ENCODE measurements around the gene XK.
"Not testable (repeated sequence)": the region's sequence is repeated elsewhere in the genome, so short reads cannot be mapped to it uniquely, and the experiment has no call there.

XK gene, protein sequence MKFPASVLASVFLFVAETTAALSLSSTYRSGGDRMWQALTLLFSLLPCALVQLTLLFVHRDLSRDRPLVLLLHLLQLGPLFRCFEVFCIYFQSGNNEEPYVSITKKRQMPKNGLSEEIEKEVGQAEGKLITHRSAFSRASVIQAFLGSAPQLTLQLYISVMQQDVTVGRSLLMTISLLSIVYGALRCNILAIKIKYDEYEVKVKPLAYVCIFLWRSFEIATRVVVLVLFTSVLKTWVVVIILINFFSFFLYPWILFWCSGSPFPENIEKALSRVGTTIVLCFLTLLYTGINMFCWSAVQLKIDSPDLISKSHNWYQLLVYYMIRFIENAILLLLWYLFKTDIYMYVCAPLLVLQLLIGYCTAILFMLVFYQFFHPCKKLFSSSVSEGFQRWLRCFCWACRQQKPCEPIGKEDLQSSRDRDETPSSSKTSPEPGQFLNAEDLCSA

DNA sequence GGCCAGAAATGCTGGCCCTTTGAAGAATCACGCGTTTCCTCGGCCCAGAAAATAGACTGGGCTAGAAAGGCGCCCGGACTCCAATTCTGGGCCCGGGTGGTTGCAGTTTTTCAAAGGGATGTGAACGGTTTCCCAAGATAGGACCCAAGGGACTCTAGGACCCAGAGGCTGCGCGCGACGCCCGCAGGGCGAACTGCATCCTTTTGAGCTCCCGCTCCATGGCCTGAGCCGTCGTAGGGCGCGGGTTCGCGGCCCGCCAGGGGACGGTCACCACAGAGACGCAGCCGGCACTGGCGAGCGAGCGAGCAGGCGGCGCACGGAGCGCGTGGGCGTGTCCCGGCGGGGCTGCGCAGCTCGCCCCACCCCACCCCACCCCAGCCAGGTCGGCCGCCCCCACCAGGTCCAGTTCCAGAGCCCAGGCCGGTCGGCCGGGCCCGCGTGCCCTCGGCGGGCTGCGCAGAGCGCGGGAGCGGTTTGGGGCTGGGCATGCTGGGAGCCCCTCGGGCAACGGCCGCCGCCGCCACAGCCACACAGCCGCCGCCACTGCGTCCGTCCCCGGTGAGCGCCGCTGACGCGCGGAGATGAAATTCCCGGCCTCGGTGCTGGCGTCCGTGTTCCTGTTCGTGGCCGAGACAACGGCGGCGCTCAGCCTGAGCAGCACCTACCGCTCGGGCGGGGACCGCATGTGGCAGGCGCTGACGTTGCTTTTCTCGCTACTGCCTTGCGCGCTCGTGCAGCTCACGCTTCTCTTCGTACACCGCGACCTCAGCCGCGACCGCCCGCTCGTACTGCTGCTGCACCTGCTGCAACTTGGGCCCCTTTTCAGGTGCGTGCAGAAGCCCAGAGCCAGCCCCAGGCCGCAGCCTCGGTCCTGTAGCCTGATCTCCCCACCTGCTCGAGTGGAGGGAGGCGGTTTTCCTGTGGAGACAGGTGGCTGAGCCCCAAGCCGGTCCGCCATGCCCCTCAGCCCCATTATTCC is at the start of gene XK:
XK (plus strand) TSS at position 411 of the 979 bp plus-strand sequence; CDS start at position 582, 171 bp downstream.
- peak in 1 of 3 experiments; percentile 4 for DNase-seq (ENCODE audit: low read depth in 3 of 3)

DNA sequence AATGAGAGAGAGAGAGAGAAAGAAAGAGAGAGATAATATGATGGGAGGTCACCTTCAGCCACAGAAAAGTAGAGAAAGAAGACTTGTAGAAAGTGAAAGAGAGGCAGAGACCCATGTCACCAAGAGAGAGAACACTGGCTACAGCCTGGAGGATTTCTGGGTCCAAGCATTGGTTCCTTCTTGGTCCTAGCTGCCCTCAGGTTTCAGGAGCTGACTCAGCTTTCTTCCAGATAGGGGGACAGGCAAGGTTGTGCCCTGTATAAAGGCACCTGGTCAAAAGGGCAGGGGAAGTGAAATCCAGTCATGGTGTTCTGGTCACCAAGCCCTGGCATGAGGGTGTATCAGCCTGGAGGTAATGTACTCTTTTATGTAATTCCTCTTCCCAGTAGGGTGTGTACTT is 47.5 kb upstream of the XK start:
- DNase-seq (ENCODE audit: low read depth in 3 of 3): no peak

DNA sequence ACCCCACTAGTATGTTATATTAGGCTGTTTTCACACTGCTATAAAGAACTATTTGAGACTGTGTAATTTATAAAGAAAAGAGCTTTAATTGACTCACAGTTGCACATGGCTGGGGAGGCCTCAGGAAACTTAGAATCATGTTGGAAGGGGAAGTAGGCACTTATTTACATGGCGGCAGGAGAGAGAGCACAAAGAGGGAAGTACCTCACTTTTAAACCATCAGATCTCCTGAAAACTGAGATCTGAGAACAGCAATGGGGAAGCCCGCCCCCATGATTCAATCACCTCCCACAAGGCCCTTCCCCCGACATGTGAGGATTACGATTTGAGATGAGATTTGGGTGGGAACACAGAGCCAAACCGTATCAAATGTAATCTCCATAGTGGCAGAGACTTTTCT is 45.4 kb upstream of the XK start:
- DNase-seq (ENCODE audit: low read depth in 3 of 3): no peak

DNA sequence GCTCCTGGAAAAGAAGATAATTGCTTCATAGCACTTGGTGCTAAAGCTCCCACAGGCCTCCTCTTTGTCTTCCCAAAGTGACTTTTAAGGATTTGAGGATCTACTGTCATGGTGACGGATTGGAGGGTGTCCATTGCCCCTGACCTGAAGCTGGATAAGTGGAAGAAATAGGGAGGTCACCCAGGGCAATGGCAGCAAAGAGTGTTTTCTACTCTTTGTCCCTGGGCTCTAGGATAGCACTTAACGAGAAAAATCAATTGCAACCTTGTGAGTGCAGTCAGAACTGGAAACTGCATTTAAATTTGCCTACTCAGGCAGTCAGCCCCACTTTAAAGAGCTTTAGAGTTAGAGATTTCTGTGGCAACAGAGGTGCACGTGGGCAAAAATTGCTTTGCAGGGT is 43.7 kb upstream of the XK start:
- no peak for DNase-seq (ENCODE audit: low read depth in 3 of 3)

DNA sequence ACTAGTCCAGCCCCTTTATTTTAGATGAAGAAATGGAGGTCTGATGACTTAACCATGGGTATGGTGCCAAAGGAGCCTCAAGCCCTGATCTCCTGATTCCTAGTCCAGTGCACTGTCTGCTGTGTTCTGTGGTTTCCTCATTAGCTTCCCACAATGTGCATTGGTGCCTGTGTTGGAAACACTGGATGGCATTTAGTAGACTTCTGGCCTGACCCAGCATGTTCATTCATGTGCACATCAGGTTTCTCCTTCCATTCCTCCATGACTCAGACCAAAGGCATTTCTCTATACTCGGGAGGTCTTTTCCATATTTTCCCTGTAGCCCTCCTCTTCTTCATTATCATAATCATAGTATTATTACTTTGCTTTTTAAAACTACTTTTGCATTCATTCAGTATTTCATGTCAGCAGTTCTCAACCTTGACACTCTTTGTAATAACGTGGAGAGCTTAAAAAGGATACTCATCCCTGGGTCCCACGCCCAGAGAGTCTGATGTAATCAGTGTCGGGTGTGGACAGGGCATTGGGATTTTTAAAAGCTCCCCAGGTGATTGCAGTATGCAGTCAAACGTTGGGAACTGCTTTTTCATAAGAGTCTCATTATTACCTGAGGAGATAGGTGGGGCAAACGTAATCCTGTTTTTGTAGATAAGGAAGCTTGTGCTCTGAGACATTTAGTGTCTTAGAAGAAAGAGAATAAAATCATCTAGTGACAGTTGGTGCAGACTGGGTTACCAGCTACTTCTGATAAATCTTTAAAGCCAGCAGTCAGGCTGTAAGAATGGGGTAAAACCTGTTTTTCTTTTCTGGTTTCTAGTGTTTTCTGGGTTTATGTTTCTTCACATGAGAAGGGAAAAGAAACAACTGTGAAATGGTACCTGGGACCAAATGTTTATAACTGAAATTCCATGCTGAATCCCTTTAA is 40.9 kb upstream of the XK start:
- DNase-seq (ENCODE audit: low read depth in 3 of 3): no peak

DNA sequence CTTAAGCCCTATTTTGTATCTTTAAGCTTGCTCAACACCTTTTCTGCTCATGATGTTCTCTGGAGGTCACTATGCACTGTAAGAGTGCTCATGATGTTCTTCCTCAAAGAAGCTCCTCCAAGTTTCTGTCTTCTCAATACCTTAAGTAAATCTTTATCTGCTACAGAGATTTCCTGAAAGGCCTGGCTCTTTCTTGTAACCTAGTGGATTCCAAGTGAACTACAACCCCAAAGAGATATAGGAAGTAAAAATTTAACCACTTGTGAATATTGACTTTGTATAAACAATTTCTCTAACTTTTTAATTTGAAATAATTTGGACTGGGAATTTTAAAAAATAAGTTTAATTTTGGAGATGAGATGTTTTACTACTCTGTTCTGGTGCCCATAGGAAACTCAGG is 39.3 kb upstream of the XK start:
- no peak for DNase-seq (ENCODE audit: low read depth in 3 of 3)

DNA sequence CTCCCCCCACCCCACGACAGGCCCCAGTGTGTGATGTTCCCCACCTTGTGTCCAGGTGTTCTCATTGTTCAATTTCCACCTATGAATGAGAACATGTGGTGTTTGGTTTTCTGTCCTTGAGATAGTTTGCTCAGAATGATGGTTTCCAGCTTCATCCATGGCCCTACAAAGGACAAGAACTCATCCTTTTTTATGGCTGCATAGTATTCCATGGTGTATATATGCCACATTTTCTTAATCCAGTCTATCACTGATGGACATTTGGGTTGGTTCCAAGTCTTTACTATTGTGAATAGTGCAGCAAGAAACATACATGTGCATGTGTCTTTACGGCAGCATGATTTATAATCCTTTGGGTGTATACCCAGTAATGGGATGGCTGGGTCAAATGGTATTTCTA is 34.7 kb upstream of the XK start:
- not testable (repeated sequence) for DNase-seq (ENCODE audit: low read depth in 3 of 3)

DNA sequence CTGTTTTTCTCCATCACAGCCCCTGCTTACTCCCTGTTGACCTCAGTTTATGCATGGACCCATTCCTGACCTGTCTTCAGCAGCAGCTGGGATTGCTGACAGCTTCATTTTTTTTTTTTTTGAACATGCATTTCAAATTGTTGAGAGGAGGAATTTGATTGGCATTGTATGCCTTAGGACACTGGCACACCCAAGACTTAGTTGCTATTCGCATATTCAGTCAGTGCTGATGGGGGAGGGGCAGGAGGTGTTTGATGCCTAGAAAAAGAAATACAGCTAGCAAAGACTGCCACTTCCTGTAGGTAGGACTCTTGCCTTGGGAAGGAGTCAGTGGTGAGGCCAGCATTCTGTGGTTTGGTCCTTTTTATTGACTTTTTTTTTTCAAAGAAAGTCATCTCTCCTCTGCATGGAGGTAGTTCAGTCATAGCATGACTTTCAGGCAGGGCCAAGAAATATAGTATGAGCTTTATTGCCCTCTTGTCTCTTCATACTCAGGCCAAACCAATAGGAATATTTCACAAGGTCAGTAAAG is 33.6 kb upstream of the XK start:
- DNase-seq (ENCODE audit: low read depth in 3 of 3): no peak

DNA sequence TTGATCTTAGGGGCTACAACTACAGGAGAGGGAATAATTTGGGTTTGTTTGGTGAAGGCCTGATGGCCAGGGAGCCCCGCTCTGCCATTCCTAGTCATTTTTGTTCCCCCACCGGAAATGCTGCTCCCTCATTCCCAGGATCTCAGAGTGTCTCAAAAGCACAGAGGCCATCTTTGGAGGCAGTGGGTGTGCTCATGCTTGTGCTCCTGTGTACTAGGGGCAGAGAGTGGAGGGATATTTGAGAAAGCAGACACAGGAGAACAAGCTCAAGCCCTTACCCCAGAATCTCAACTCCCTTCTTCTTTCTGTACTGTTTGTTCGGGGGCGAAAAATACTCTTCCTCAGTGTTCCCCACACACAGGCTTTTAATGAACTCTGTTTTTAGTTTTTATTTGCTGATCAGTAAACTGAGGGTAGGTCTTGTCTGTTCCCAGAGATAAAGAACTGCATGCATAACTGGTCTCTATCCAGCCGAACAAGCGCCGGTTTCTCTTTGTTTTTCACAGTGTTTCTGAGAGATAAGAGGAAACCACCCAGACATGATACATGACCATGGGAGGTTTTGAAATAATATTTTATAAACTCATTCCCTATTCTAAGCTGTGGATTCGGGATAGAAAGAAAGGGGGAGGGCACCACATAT is 32.9 kb upstream of the XK start:
- DNase-seq (ENCODE audit: low read depth in 3 of 3): no peak

DNA sequence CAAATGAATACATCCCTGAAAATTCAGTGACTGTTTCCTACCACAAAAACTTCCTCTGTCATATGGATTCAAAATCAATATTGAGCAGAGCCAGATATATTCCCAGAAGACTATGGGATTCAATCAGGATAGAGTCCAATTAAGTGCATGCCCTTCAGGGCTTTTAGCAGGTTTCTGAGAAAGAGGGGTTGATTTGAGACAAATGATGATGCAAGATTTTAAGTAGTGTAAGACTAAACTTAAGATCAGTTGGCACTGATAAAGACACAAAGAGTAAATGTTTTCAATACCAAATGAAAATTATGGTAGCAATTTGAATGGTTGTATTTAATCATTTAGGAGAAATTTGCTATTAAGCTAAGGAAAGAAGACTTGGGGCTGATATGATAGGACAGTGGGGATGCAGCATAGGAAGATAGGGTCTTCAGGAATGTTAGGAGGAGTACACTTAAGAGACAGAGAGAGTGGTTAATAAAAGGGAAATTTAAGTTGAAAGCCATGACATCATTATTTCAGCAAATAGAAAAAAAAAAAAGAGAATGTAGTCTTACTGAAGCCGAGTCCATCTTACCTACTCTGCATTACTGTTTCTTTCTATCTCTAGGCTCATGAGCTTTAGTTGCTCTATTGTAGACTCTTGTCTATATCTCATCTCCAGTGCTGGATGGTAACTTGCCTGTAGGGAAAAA is 32.0 kb upstream of the XK start:
- no peak for DNase-seq (ENCODE audit: low read depth in 3 of 3)

DNA sequence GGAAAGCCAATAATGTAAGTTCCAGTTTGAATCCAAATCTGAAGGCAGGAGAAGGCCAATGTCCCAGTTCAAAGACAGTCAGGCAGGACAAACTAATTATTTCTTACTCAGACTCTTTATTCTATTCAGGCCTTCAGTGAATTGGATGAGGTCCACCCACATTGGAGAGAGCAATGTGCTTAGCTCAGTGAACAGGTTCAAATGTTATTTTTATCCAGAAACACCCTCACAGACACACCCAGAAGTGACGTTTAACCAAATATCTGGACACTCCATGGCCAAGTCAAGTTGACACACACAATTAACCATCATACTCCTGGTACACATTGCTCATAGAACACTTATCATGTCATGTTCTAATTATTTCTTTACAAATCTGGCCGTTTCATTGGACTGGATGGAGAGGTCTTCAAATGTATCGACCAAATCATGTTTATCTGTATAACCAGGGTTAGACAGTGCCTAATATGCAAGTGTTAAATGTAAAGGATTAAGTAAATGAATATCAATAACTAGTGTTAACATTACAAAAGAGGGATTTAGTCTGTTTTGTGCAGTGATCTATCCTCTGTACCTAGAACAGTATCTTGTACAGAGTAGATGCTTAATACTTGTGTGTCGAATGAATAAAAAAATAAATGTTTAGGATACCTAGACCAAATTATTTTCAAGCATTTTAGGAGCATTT is 27.1 kb upstream of the XK start:
- no peak for DNase-seq (ENCODE audit: low read depth in 3 of 3)

DNA sequence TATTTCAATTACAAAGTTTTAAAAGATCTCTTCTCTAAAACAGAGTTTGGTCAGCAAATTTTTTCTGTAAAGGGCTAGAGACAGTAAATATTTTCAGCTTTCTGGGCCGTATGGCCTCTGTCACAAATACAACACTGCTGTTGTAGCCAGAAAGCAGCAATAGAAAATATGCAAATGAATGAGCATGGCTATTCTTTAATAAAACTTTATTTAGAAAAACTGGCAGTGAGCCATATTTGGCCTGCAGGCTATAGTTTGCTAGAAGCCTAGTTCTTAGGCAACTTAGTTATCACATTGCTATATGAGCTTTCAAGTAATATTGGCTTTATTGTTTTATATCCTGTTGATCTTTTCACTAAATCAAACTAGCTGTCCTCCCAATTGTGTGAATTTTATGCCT is 26.5 kb upstream of the XK start:
- DNase-seq (ENCODE audit: low read depth in 3 of 3): no peak

DNA sequence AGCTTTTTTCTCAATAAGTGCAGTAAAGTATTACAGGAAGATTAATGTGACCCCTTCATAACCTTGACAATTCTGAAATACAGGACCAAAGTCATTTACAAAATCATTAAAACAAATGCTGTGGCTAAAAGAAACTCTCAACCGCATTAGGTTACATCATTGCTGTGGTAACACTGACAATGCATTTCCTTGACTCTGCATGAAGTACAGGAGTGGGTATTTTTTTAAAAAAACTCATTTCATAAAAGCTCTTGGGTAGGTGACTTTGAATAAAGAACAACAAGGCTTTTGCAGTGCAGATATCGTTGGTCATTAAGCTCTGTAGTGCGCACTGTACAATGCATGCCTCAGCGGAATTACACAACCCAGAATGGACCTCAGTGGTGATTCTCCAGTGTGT is 23.4 kb upstream of the XK start:
- DNase-seq (ENCODE audit: low read depth in 3 of 3): no peak

DNA sequence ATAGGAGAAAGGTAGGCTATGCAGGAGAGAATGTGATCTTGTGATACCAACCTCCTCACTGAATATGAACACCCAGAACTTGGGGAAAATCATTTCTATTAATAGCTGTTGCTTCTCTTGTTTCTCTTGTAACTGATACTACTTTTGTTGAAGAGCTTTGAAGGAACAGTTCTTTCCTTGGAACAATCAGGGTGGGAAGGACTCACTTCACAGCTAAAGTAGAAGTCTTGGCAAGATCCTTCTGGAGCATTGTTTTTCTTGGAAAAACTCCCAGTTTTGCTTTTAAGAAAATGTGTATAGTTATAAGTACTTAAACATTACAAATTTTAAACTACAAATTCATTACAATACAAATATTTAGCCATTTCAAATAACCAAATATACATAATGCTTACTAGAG is 19.1 kb upstream of the XK start:
- no peak for DNase-seq (ENCODE audit: low read depth in 3 of 3)

DNA sequence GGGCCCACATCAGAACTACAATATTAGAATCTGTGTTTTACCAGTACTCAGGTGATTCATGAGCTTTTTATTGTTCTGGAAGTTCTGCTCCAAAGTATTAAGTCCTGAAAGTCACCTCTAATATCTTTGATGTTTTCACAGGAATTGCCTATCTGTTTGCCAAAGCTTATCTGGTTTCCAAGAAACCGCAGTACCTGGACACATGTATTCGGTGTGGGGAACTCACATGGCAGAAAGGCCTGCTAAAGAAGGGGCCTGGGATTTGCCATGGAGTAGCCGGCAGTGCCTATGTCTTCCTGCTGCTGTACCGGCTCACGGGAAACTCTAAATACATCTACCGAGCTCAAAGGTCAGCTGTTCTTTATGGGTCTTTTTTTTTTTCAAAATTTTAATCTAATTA is 18.4 kb upstream of the XK start:
- no peak for DNase-seq (ENCODE audit: low read depth in 3 of 3)

DNA sequence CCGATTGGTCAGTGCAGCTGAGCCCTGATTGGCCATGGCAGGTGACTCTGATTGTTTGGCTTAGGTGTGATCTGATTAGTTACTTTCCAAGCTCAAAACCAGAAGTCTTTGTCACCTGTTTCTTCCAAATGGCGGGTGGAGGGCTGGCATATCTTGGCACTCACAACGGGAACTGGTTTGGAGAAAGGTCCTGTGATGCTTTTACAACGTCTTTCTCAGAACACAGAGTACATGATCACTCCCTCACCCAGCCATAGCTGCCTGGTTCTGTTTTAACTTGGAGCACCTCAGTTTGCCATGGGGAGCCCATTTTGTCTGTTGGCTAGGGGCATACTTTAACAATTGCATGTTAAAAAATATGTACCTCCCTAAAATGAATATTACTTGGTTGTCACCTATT is 13.0 kb upstream of the XK start:
- DNase-seq (ENCODE audit: low read depth in 3 of 3): no peak

DNA sequence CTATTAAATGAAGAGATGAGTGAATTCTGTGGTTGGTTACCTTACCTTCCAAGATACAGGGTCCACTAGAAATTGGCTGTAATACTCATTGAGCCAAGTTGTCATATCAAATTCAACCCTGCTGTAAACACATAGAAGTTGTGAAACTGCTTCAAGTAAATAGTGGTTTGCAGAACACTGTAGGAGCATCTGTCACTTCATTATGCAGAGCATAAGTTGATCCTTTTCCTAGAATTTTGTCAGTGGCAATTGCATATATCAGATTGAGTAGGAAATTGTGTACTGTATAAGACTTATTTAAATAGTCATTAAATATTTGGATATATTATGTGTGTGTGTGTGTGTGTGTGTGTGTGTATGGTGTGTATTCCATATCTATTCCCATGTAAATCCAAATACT is 8.8 kb upstream of the XK start:
- no peak for DNase-seq (ENCODE audit: low read depth in 3 of 3)

DNA sequence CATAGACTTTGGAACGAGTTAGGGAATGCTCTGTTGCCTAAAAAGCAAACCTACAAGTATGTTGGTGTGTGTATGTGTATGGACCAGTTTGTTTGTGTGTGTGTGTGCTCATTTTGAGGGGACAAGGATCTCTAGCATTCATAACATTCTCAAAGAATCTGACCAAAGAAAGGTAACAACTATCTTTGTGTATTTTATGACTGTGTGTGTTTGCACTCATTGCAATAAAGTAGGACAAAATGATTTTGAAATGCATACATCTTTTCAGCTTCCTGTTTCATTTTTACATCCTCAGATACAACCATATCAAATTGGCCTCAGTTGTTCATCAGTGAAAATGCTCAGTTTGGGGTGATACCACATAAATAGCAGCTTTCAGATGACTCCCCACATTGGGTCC is 8.3 kb upstream of the XK start:
- DNase-seq (ENCODE audit: low read depth in 3 of 3): no peak

DNA sequence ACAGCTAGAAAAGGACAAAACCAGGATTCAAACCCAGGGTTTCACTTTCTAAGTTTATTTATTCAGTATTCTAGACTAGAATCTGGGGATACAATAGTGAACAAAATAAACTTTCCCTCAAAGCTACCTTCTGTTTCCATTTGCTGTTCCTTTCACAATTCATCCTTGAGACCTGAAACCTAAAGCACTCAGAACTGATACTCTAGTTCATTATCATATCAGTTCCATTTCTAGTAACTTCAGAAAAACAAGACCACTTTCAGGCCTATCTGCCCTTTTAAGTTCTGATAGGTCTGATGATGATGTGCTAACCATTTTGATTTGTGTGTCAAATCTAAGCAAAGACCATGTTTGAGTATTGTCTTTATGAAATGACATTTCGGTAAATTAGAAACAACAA is 7.8 kb upstream of the XK start:
- no peak for DNase-seq (ENCODE audit: low read depth in 3 of 3)

DNA sequence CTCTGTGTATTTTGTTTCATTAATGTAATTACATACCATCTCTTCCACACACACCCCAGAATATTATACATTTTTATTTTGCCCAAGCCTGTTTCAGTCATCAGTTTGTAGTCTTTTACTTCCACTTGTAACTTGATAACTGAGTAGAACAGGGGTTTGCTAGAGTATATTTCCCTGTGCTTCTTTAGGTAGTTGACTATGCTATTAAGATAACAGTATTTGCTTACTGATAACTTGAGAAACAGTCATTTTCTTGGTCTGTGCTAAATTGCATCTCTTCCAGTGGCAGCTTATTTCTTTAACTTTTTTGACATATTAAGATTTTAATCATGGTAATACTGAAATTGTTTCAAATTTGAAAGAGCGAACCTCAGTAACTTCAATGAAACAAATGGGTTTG is 7.0 kb upstream of the XK start:
- DNase-seq (ENCODE audit: low read depth in 3 of 3): no peak
